Fibroblast of lung (primary cell): ENCODE results near the gene DAGLA. TPM values are rescaled to one million over a fixed set of nuclear protein-coding genes. Genes with fewer than 3 reads are reported as not detected.
A peak's percentile ranks its signal among the peaks of the same experiment; 100 is the strongest.

Source experiments
- DNase-seq, 2 donors: peaks; one replicate each; pipeline versions ENCODE4 v3.0.0 to v3.0.0-alpha.2; 2010; ENCODE audit warnings: low read depth in 2 of 2
- H2AFZ ChIP-seq: 2 replicates; pipeline ENCODE4 v1.5.1; 2012; ENCODE audit warnings: low read length, control low read depth, inconsistent platforms
- H3K27ac ChIP-seq: 2 replicates; pipeline ENCODE4 v1.5.1; 2011; ENCODE audit warnings: low read length, control low read depth; ENCODE audit not compliant: insufficient read depth
- H3K27me3 ChIP-seq: 2 replicates; pipeline ENCODE4 v1.5.1; 2011; ENCODE audit warnings: mild to moderate bottlenecking, low read length; ENCODE audit not compliant: control insufficient read depth, insufficient read depth
- H3K36me3 ChIP-seq: 2 replicates; pipeline ENCODE4 v1.5.1; 2011; ENCODE audit warnings: low read length; ENCODE audit not compliant: control insufficient read depth, insufficient read depth
- H3K4me1 ChIP-seq: 2 replicates; pipeline ENCODE4 v1.5.1; 2011; ENCODE audit warnings: low read length; ENCODE audit not compliant: control insufficient read depth, insufficient read depth; ENCODE audit errors: extremely low read depth
- H3K4me2 ChIP-seq: 2 replicates; pipeline ENCODE4 v1.5.1; 2011; ENCODE audit warnings: low read length, control low read depth; ENCODE audit not compliant: insufficient read depth; ENCODE audit errors: extremely low read depth
- H3K4me3 ChIP-seq, 4 experiments: fragments of 200-600 bp in 1 of 4; sonication (generic) in 1 of 4; replicated peaks in 1 of 4; 2 replicates each; pipeline ENCODE4 v1.5.1; 2011 to 2016; ENCODE audit warnings: low read length in 4 of 4, low read depth in 3 of 4, mild to moderate bottlenecking in 3 of 4, control low read depth in 2 of 4, inconsistent platforms in 1 of 4, mixed read lengths in 1 of 4; ENCODE audit not compliant: insufficient read depth in 1 of 4; ENCODE audit errors: control extremely low read depth in 1 of 4
- H3K79me2 ChIP-seq: 2 replicates; pipeline ENCODE4 v1.5.1; 2012; ENCODE audit warnings: mild to moderate bottlenecking, low read length, inconsistent platforms; ENCODE audit not compliant: control insufficient read depth, insufficient read depth
- H3K9ac ChIP-seq: 2 replicates; pipeline ENCODE4 v1.5.1; 2011; ENCODE audit warnings: mild to moderate bottlenecking, low read length, control low read depth; ENCODE audit not compliant: insufficient read depth
- H3K9me3 ChIP-seq: 2 replicates; pipeline ENCODE4 v1.5.1; 2012; ENCODE audit warnings: low read depth, low read length; ENCODE audit not compliant: control insufficient read depth, insufficient read depth
- H4K20me1 ChIP-seq: 2 replicates; pipeline ENCODE4 v1.5.1; 2011; ENCODE audit warnings: low read length; ENCODE audit not compliant: control insufficient read depth, insufficient read depth; ENCODE audit errors: extremely low read depth
- CTCF ChIP-seq, 2 donors: IDR thresholded peaks in 1 of 2; conservative IDR thresholded peaks in 1 of 2; 1 replicate in 1 of 2; 2 replicates in 1 of 2; pipeline ENCODE4 v1.5.1; 2011 to 2012; ENCODE audit warnings: low read length in 2 of 2, control low read depth in 1 of 2, inconsistent platforms in 1 of 2, low read depth in 1 of 2, mild to moderate bottlenecking in 1 of 2
- EZH2 ChIP-seq: IDR thresholded peaks from 2 replicates; pipeline ENCODE4 v1.5.1; 2012; ENCODE audit warnings: low read length, control low read depth, mild to moderate bottlenecking; ENCODE audit errors: missing control alignments
- polyA plus RNA-seq, 2 donors: library from polyadenylated mRNA; depleted of rRNA in 1 of 2; stranded (reverse) in 1 of 2; unstranded in 1 of 2; fragments of >200 nt; gene quantifications; 2 replicates each; pipeline ENCODE4 v1.2.1, GENCODE V29; 2011 to 2012; ENCODE audit warnings: missing spikeins in 1 of 2
- total RNA-seq: library from RNA; depleted of rRNA; stranded (reverse); fragments of >200 nt; gene quantifications from 2 replicates; pipeline ENCODE4 v1.2.1, GENCODE V29; 2014

Gene DAGLA
- total and polyA plus RNA-seq, 2 donors (not counting 1 experiment from before 2014, with no cell fraction given): 1.00 to 2.0 TPM

GRCh38 chr11:61697764-61698163 lies 17.6 kb downstream of the DAGLA start:
- H2AFZ ChIP-seq: no peak overlapping the region
- H3K27me3 ChIP-seq: no peaks in the 10 kb centered on the region
- H3K79me2 ChIP-seq: no peaks in the 10 kb centered on the region
- no peak overlapping the region for H3K4me2 ChIP-seq
- H3K36me3 ChIP-seq: no peaks in the 10 kb centered on the region
- no peaks in the 10 kb centered on the region for H4K20me1 ChIP-seq
- no peak for DNase-seq
- peaks cover 14% of the 10 kb centered on the region for H3K4me1 ChIP-seq
- H3K9me3 ChIP-seq: no peaks in the 10 kb centered on the region
- TF ChIP-seq CTCF (conservative IDR thresholded peaks at IDR 0.05 in 1 of 2, IDR thresholded peaks at IDR 0.05 in 1 of 2; ENCODE audit: low read depth in 1 of 2, low read length in 2 of 2) (no peak), EZH2 (no peak)
- H3K9ac ChIP-seq: no peak overlapping the region
- no peak overlapping the region for H3K27ac ChIP-seq
- H3K4me3 ChIP-seq: no peak overlapping the region

DNA sequence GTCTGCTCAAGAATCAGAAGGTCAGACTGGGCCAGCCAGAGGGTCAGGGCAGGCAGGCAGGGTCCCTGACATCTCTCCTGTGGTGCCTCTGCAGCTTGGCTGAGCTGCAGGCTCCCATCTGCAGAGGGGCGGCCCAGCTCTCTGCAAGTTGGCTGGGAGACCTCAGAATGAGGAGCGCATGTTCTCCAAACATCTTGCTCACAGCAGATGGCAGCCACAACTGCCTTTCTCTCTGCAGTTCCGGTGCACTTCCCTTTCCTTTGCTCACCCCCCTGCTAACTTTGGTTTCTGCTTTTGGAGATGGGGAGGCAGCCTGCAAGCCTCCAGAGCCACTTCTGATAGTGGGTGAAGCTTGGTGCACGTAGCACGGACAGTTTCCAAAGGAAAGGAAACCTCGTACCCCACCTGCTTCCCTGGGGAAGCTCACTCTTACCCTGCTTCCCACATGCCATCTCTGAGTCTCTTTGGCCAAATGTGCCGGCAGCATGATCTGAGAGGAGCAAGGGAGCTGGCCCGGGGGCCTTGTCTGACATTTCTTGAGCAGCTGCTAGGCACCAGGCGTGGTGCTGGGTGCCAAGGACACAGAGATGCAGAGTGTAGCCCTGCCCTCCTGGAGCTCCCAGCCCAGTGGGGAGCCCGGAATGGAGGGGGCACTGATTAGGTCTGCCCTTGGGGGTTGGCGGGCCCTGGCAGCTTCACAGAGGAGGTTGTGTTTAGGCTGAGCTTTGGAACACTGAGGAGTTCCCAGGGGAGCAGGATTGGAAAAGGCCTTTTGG lies 18.2 kb downstream of the DAGLA start:
- Histone ChIP-seq H3K79me2 (no peaks in the 10 kb centered on the region), H4K20me1 (no peaks in the 10 kb centered on the region), H3K4me1 (peaks cover 14% of the 10 kb centered on the region), H3K9me3 (no peaks in the 10 kb centered on the region), H3K27ac (no peak overlapping the region), H3K4me2 (no peak overlapping the region), H3K9ac (no peak overlapping the region), H3K4me3 (no peak overlapping the region), H2AFZ (no peak overlapping the region), H3K36me3 (no peaks in the 10 kb centered on the region), H3K27me3 (no peaks in the 10 kb centered on the region)
- DNase-seq: peak in 1 of 2 donors; percentile 12
- TF ChIP-seq EZH2 (no peak), CTCF (conservative IDR thresholded peaks at IDR 0.05 in 1 of 2, IDR thresholded peaks at IDR 0.05 in 1 of 2; ENCODE audit: low read depth in 1 of 2, low read length in 2 of 2) (no peak)

DNA sequence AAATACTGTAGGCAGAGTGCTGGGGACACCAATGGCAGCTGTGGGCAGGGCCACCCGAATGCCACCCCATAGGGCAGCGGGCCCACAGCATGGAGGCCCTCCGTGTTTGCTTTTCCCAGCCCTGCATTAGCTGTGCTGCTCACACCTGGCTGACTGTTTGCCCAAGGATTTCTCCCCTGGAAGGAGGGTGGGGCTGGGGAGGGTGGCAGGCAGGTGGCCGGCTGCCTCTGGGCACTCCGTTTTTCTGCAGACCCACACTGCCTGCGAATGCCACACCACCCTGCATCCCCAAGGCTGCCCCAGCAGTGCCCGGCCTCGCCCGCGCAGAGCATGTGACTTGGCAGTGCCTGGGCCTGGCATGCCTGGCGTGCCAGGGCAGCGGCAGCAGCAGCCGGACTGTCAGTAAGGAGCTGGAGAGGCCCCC lies 19.6 kb downstream of the DAGLA start:
- Histone ChIP-seq H3K27ac (no peak overlapping the region), H3K9me3 (no peaks in the 10 kb centered on the region), H3K4me1 (peaks cover 14% of the 10 kb centered on the region), H3K36me3 (no peaks in the 10 kb centered on the region), H4K20me1 (no peaks in the 10 kb centered on the region), H2AFZ (no peak overlapping the region), H3K4me3 (no peak overlapping the region), H3K9ac (no peak overlapping the region), H3K4me2 (no peak overlapping the region), H3K79me2 (no peaks in the 10 kb centered on the region), H3K27me3 (no peaks in the 10 kb centered on the region)
- no peak for DNase-seq
- no peak for TF ChIP-seq CTCF (conservative IDR thresholded peaks at IDR 0.05 in 1 of 2, IDR thresholded peaks at IDR 0.05 in 1 of 2; ENCODE audit: low read depth in 1 of 2, low read length in 2 of 2)
- no peak for TF ChIP-seq EZH2
